ENCODE data around the gene UQCC3. TPM values are rescaled to one million over a fixed set of nuclear protein-coding genes. Genes with fewer than 3 reads are reported as not detected.

Gene UQCC3
- polyA plus RNA-seq, 3 donors: 3.3 to 7.9 (median 7.2) TPM

GRCh38 chr11:62645946-62646824 is 25.3 kb upstream of the UQCC3 start, which contains the start of gene GANAB:
Gene GANAB (minus strand): TSS chr11:62646613. CDS start chr11:62646599, 14 bp downstream.
- H2AFZ ChIP-seq (ENCODE audit: insufficient read depth, low read depth, low read length, poor library complexity, severe bottlenecking): peak within 1 kb of the TSS; percentile 84
- Mint-ChIP-seq H3K27me3 (ENCODE audit: low read depth in 3 of 3) (peaks cover 0 to 4% (median 0%) of the 10 kb centered on the region in 3 donors), H3K4me1 (peaks cover 18% of the 10 kb centered on the region), H3K4me3 (peak within 1 kb of the TSS; percentile 87 to 94), H3K9me3 (no peaks in the 10 kb centered on the region), H3K27ac (peak within 1 kb of the TSS; percentile 85 to 98 (median 91)), H3K36me3 (peaks cover 18 to 41% of the 10 kb centered on the region in 2 donors)
- peaks cover 16 to 24% of the 10 kb centered on the region in 2 donors for H3K4me1 ChIP-seq (ENCODE audit: control insufficient read depth in 1 of 2, insufficient read depth in 2 of 2, low read length in 2 of 2)
- peak within 1 kb of the TSS; percentile 91 to 99 (median 91) for H3K4me3 ChIP-seq (replicated peaks in 1 of 3; ENCODE audit: low read depth in 2 of 3, low read length in 3 of 3)
- DNase-seq: peak; percentile 97 to 98 (median 97)
- under 1% methylated on average over 71 of the region's 73 CpGs for WGBS (ENCODE audit: insufficient coverage)
- H3K79me2 ChIP-seq (ENCODE audit: insufficient read depth, low read length): peaks cover 72% of the 10 kb centered on the region
- H4K20me1 ChIP-seq (ENCODE audit: insufficient read depth, low read length): peaks cover 4% of the 10 kb centered on the region
- H3K9me3 ChIP-seq (replicated peaks in 1 of 2; ENCODE audit: control insufficient read depth in 1 of 2, insufficient read depth in 1 of 2, low read length in 2 of 2): no peaks in the 10 kb centered on the region
- peak within 1 kb of the TSS; percentile 98 for H3K4me2 ChIP-seq (replicated peaks; ENCODE audit: extremely low read depth, low read length, poor library complexity, severe bottlenecking)
- no peaks in the 10 kb centered on the region for H3K27me3 ChIP-seq (ENCODE audit: control insufficient read depth in 2 of 2, insufficient read depth in 2 of 2, low read length in 2 of 2)
- peak within 1 kb of the TSS; percentile 96 for H3K9ac ChIP-seq (ENCODE audit: insufficient read depth, low read length, poor library complexity, severe bottlenecking)
- no peak for TF ChIP-seq CTCF (IDR thresholded peaks at IDR 0.05)
- peak within 1 kb of the TSS; percentile 74 to 90 for H3K27ac ChIP-seq (ENCODE audit: low read depth in 1 of 2, low read length in 2 of 2)
- H3K36me3 ChIP-seq (replicated peaks in 1 of 2; ENCODE audit: control insufficient read depth in 1 of 2, insufficient read depth in 2 of 2, low read length in 2 of 2): peaks cover 25 to 45% of the 10 kb centered on the region in 2 donors
- intact Hi-C loops (cut with micrococcal nuclease): loop anchor here in 1 of 2 donors (5.0 kb wide), 1 partner anchor 44 kb away; the partner anchor contains the start of gene MTA2

GRCh38 chr11:62646825-62647608 is 24.5 kb upstream of the UQCC3 start:
- peaks cover 72% of the 10 kb centered on the region for H3K79me2 ChIP-seq (ENCODE audit: insufficient read depth, low read length)
- no peaks in the 10 kb centered on the region for H4K20me1 ChIP-seq (ENCODE audit: insufficient read depth, low read length)
- peak overlapping the region; percentile 98 for H3K4me2 ChIP-seq (replicated peaks; ENCODE audit: extremely low read depth, low read length, poor library complexity, severe bottlenecking)
- no peak for TF ChIP-seq CTCF (IDR thresholded peaks at IDR 0.05)
- H3K27ac ChIP-seq (ENCODE audit: low read depth in 1 of 2, low read length in 2 of 2): peak overlapping the region; percentile 74 to 82
- peak overlapping the region in 1 of 3 experiments; percentile 91 for H3K4me3 ChIP-seq (replicated peaks in 1 of 3; ENCODE audit: low read depth in 2 of 3, low read length in 3 of 3)
- peaks cover 21% of the 10 kb centered on the region for H3K4me1 Mint-ChIP-seq
- peaks cover 25 to 45% of the 10 kb centered on the region in 2 donors for H3K36me3 ChIP-seq (replicated peaks in 1 of 2; ENCODE audit: control insufficient read depth in 1 of 2, insufficient read depth in 2 of 2, low read length in 2 of 2)
- no peaks in the 10 kb centered on the region for H3K9me3 ChIP-seq (replicated peaks in 1 of 2; ENCODE audit: control insufficient read depth in 1 of 2, insufficient read depth in 1 of 2, low read length in 2 of 2)
- peak overlapping the region; percentile 42 to 87 for H3K4me3 Mint-ChIP-seq
- H3K27ac Mint-ChIP-seq: peak overlapping the region; percentile 40 to 93 (median 83)
- intact Hi-C loops (cut with micrococcal nuclease): loop anchor here in 1 of 2 donors (5.0 kb wide), 1 partner anchor 45 kb away; the partner anchor contains the start of gene MTA2
- H3K4me1 ChIP-seq (ENCODE audit: control insufficient read depth in 1 of 2, insufficient read depth in 2 of 2, low read length in 2 of 2): peaks cover 20 to 30% of the 10 kb centered on the region in 2 donors
- peaks cover 0 to 4% (median 0%) of the 10 kb centered on the region in 3 donors for H3K27me3 Mint-ChIP-seq (ENCODE audit: low read depth in 3 of 3)
- H3K36me3 Mint-ChIP-seq: peaks cover 18 to 41% of the 10 kb centered on the region in 2 donors
- H3K9me3 Mint-ChIP-seq: no peaks in the 10 kb centered on the region
- H2AFZ ChIP-seq (ENCODE audit: insufficient read depth, low read depth, low read length, poor library complexity, severe bottlenecking): no peak overlapping the region
- peak overlapping the region; percentile 96 for H3K9ac ChIP-seq (ENCODE audit: insufficient read depth, low read length, poor library complexity, severe bottlenecking)
- DNase-seq: no peak
- 94% methylated on average over 18 of the region's 32 CpGs for WGBS (ENCODE audit: insufficient coverage)
- no peaks in the 10 kb centered on the region for H3K27me3 ChIP-seq (ENCODE audit: control insufficient read depth in 2 of 2, insufficient read depth in 2 of 2, low read length in 2 of 2)

Measured in CD14-positive monocyte (primary cell).